SU-DHL-6 (cell line): ENCODE results near the gene ERC1.

Experiments
- H2AFZ ChIP-seq: fragments of 200-600 bp; sonication (generic); 2 replicates; pipeline ENCODE4 v1.6.1; 2014; ENCODE audit warnings: low read depth, mild to moderate bottlenecking, moderate library complexity, mixed read lengths, antibody characterized with exemption, low read length; ENCODE audit not compliant: severe bottlenecking
- H3F3A ChIP-seq: fragments of 200-600 bp; shearing (Covaris generic); 2 replicates; pipeline ENCODE4 v1.6.0; 2016; ENCODE audit warnings: antibody characterized with exemption, mild to moderate bottlenecking; ENCODE audit not compliant: insufficient read depth
- H3K27ac ChIP-seq: fragments of 200-600 bp; sonication (generic); 2 replicates; pipeline ENCODE4 v1.5.1; 2016; ENCODE audit warnings: low read depth, mild to moderate bottlenecking, low read length, moderate library complexity, mixed read lengths
- H3K27me3 ChIP-seq: fragments of 200-600 bp; sonication (generic), shearing (Covaris generic); 2 replicates; pipeline ENCODE4 v1.6.0; 2014; ENCODE audit warnings: mild to moderate bottlenecking, low read length
- H3K36me3 ChIP-seq: fragments of 200-600 bp; sonication (generic); 2 replicates; pipeline ENCODE4 v1.6.1; 2014; ENCODE audit warnings: mild to moderate bottlenecking, low read length, mixed read lengths
- H3K4me2 ChIP-seq: fragments of 300-600, 200-600 bp; shearing (Covaris generic), sonication (generic); 2 replicates; pipeline ENCODE4 v1.6.0; 2014; ENCODE audit warnings: low read length, low read depth, mild to moderate bottlenecking; ENCODE audit not compliant: poor library complexity, severe bottlenecking
- H3K4me3 ChIP-seq: fragments of 200-600 bp; sonication (generic); 2 replicates; pipeline ENCODE4 v1.5.1; 2014; ENCODE audit warnings: antibody characterized with exemption, low read length, mild to moderate bottlenecking, mixed read lengths; ENCODE audit not compliant: insufficient read depth, poor library complexity, severe bottlenecking
- H3K79me2 ChIP-seq: fragments of 200-600 bp; sonication (generic); 2 replicates; pipeline ENCODE4 v1.6.1; 2014; ENCODE audit warnings: mild to moderate bottlenecking, low read length, moderate library complexity; ENCODE audit not compliant: insufficient read depth
- H3K9ac ChIP-seq: fragments of 200-600 bp; sonication (generic); 2 replicates; pipeline ENCODE4 v1.7.0; 2014; ENCODE audit warnings: mild to moderate bottlenecking, low read length
- H3K9me2 ChIP-seq: fragments of 200-600 bp; sonication (generic); replicated peaks from 2 replicates; pipeline ENCODE4 v1.6.1; 2014; ENCODE audit warnings: low read length; ENCODE audit not compliant: insufficient read depth
- H3K9me3 ChIP-seq: fragments of 200-600 bp; sonication (generic); 2 replicates; pipeline ENCODE4 v1.6.1; 2014; ENCODE audit warnings: low read length, mixed read lengths; ENCODE audit not compliant: insufficient read depth
- H4K20me1 ChIP-seq: fragments of 200-600 bp; sonication (generic); 2 replicates; pipeline ENCODE4 v1.6.1; 2014; ENCODE audit warnings: low read depth, mild to moderate bottlenecking, antibody characterized with exemption, low read length, moderate library complexity, mixed read lengths
- CTCF ChIP-seq: fragments of 200-600 bp; sonication (generic); IDR thresholded peaks from one replicate; pipeline ENCODE4 v1.5.1; 2017; ENCODE audit warnings: antibody characterized with exemption, mild to moderate bottlenecking, low read length, moderate library complexity; ENCODE audit not compliant: insufficient read depth, poor library complexity, severe bottlenecking
- EZH2phosphoT487 ChIP-seq: fragments of 200-600 bp; sonication (generic), shearing (Covaris generic); conservative IDR thresholded peaks from 2 replicates; pipeline ENCODE4 v1.6.1; 2018; ENCODE audit warnings: mild to moderate bottlenecking, antibody characterized with exemption, low read length, moderate library complexity, mixed read lengths

ERC1 gene

GRCh38 chr12:1053690-1054089, 62.7 kb downstream of the ERC1 start:
- Histone ChIP-seq H3K9me2 (no peaks in the 10 kb centered on the region), H3K27me3 (no peaks in the 10 kb centered on the region), H3K9me3 (no peaks in the 10 kb centered on the region), H3K9ac (no peak overlapping the region), H2AFZ (no peak overlapping the region), H4K20me1 (no peaks in the 10 kb centered on the region), H3K79me2 (no peaks in the 10 kb centered on the region), H3K36me3 (no peaks in the 10 kb centered on the region), H3F3A (no peaks in the 10 kb centered on the region), H3K4me2 (no peak overlapping the region), H3K4me3 (no peak overlapping the region), H3K27ac (no peak overlapping the region)
- TF ChIP-seq CTCF: no peak

DNA sequence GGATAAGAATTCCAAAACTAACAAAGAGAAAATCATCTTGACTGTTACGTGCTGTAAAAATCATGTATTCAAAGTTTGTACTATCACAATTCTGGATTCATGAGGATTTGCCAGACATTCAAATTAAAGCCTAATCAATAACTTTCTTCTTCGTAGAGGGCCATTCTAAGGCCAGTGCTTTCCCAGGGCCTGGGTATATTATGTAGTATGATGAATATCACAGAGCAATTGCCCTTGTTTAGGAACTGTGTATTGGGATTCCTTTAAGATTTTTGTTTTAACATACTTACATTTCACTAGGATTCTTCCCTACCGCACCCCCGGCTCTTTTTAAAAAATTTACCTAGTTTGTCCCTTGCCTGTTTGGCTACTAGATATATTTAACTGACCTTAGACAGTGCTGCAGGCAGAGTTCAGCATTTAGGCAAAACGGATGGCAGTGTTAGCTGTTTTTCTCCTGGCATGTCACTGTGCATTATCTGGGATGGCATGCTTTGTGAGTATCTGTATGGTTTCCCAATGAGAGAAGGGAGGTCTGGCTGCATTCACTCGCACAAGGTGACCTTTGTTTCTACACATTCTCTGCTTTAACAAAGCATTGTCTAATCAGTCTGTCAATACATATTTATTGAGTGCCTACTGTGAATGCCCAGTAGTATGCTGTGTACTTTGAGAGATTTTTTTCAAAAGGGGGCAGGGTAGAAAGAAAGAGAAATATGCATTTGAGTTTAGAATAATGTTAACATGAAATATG, 63.3 kb downstream of the ERC1 start:
- H4K20me1 ChIP-seq: no peaks in the 10 kb centered on the region
- H2AFZ ChIP-seq: no peak overlapping the region
- H3K9me3 ChIP-seq: no peaks in the 10 kb centered on the region
- H3K9me2 ChIP-seq: no peaks in the 10 kb centered on the region
- no peaks in the 10 kb centered on the region for H3F3A ChIP-seq
- H3K4me2 ChIP-seq: no peak overlapping the region
- H3K9ac ChIP-seq: no peak overlapping the region
- no peaks in the 10 kb centered on the region for H3K36me3 ChIP-seq
- TF ChIP-seq EZH2phosphoT487 (no peak), CTCF (no peak)
- H3K27ac ChIP-seq: no peak overlapping the region
- no peaks in the 10 kb centered on the region for H3K27me3 ChIP-seq
- no peaks in the 10 kb centered on the region for H3K79me2 ChIP-seq
- no peak overlapping the region for H3K4me3 ChIP-seq

DNA sequence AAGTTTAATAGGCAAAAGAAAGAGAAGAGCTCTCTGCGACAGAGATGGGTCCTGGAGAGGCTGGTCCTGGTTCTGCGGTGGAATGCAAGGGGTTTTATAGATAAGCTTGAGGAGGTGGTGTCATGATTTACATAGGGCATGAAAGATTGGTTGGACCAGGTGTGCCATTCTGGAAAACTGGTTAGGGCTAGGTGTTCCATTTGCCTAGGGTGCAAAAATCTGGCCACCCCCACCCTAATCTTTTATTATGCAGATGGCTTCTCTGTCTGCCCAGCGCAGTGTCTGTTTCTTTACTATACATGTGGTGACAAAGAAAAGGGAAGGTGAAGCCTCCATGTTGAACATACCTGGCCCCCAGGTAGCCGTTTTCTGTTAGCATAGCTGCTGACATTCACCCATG, 65.4 kb downstream of the ERC1 start:
- no peak overlapping the region for H3K27ac ChIP-seq
- no peaks in the 10 kb centered on the region for H3K9me3 ChIP-seq
- no peaks in the 10 kb centered on the region for H3K27me3 ChIP-seq
- no peaks in the 10 kb centered on the region; the same call in 1 of the 2 replicates for H3K36me3 ChIP-seq
- TF ChIP-seq CTCF (no peak), EZH2phosphoT487 (no peak)
- H3K9ac ChIP-seq: no peak overlapping the region
- H4K20me1 ChIP-seq: no peaks in the 10 kb centered on the region
- H2AFZ ChIP-seq: no peak overlapping the region
- no peak overlapping the region for H3K4me2 ChIP-seq
- no peak overlapping the region for H3K4me3 ChIP-seq
- H3K9me2 ChIP-seq: no peaks in the 10 kb centered on the region
- H3F3A ChIP-seq: no peaks in the 10 kb centered on the region
- H3K79me2 ChIP-seq: no peaks in the 10 kb centered on the region
